Measurements from ENCODE around the gene CNPY2. TPM values are rescaled to one million over a fixed set of nuclear protein-coding genes. Genes with fewer than 3 reads are reported as not detected.
"Not testable (repeated sequence)": the region's sequence is repeated elsewhere in the genome, so short reads cannot be mapped to it uniquely, and the experiment has no call there.

CNPY2 gene
- total RNA-seq, 2 experiments from 2014 or later = 81.0 to 81.7 TPM

DNA sequence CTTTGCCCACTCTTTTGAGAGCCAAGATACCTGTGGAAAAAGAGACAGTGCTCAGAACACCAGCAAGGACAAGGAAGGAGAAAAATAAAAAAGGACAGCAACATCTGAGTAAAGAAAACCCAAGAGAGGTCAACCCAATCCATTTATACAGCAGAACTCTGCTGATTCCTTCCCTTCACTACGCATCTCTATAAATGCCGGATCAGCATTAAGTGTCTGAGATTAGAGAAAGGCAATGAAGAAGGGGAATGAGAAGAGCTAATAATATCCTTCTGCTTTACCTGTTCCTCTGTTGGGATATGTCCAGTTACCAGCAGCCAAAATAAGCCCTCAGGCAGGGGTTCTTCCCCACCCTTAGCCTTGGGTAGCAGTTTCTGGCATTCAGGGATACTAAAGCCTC is 33.2 kb downstream of the CNPY2 start:
- intact Hi-C loops (cut with micrococcal nuclease) = no loop called here
- ATAC-seq (no peak), DNase-seq (no peak)
- no peaks in the 10 kb centered on the region for H3K9me3 Mint-ChIP-seq
- peaks cover 6% of the 10 kb centered on the region for H3K4me1 Mint-ChIP-seq (ENCODE audit: low read depth)
- peaks cover 44% of the 10 kb centered on the region for H3K36me3 Mint-ChIP-seq (ENCODE audit: low read depth)
- H3K4me3 Mint-ChIP-seq = no peak overlapping the region
- no peaks in the 10 kb centered on the region for H3K27me3 Mint-ChIP-seq
- POLR2A ChIA-PET = interaction anchor here (2.0 kb wide), 1 partner anchor 12 kb away, joined by 6 read pairs; no protein-coding TSS in a partner anchor
- TF ChIP-seq, protein P1, sequence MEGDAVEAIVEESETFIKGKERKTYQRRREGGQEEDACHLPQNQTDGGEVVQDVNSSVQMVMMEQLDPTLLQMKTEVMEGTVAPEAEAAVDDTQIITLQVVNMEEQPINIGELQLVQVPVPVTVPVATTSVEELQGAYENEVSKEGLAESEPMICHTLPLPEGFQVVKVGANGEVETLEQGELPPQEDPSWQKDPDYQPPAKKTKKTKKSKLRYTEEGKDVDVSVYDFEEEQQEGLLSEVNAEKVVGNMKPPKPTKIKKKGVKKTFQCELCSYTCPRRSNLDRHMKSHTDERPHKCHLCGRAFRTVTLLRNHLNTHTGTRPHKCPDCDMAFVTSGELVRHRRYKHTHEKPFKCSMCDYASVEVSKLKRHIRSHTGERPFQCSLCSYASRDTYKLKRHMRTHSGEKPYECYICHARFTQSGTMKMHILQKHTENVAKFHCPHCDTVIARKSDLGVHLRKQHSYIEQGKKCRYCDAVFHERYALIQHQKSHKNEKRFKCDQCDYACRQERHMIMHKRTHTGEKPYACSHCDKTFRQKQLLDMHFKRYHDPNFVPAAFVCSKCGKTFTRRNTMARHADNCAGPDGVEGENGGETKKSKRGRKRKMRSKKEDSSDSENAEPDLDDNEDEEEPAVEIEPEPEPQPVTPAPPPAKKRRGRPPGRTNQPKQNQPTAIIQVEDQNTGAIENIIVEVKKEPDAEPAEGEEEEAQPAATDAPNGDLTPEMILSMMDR (IDR thresholded peaks at IDR 0.05) = no peak
- CTCF ChIA-PET = interaction anchor here (1.1 to 1.8 kb wide), 2 partner anchors 182 to 232 kb away, joined by 3 to 4 read pairs; no protein-coding TSS in a partner anchor
- no peak overlapping the region for H3K27ac Mint-ChIP-seq

DNA sequence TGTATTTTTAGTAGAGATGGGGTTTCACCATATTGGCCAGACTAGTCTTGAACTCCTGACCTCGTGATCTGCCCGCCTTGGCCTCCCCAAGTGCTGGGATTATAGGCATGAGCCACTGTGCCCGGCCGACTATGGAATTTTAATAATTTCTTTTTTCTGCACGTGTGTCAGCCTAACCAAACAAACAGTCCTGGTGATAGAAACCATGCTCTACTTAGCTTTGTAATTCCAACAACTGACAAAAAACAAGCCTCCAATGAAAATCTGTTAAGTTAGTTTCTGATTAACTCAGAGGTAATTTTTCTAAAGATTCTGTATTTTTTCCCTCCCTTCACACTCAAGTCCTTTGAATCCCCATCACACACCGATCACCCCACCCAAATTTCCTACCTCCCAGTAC is 33.8 kb downstream of the CNPY2 start:
- Mint-ChIP-seq H3K4me1 (ENCODE audit: low read depth) (peaks cover 6% of the 10 kb centered on the region), H3K36me3 (ENCODE audit: low read depth) (peaks cover 44% of the 10 kb centered on the region), H3K27me3 (no peaks in the 10 kb centered on the region), H3K9me3 (no peaks in the 10 kb centered on the region), H3K4me3 (no peak overlapping the region), H3K27ac (no peak overlapping the region)
- TF ChIP-seq, protein P1 (IDR thresholded peaks at IDR 0.05) = no peak
- ChIA-PET POLR2A (interaction anchor here (2.0 kb wide), 1 partner anchor 11 kb away, joined by 6 read pairs; no protein-coding TSS in a partner anchor), CTCF (interaction anchor here (1.0 kb wide), 1 partner anchor 24 kb away, joined by 3 read pairs; the partner anchor contains the start of gene ANKRD52)
- ATAC-seq = no peak
- intact Hi-C loops (cut with micrococcal nuclease) = no loop called here
- DNase-seq = no peak

DNA sequence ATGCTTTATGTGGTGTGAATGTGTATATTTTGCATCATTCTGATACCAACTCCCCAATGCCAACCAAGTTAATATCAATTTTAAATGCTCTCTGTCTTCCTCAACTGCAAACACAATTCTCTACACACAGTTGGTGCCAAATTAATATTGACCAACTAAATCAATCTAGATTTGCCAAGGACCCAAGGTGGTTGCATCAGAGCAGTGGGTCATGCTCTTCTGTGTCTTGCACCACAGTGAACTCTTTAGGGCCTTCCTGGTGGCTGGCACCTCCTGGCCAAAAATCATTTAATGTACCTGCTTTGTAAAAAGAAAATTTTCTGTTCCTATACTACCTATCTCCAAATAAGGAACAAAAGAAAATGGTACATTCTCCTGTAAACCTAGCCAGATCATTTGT is 34.9 kb downstream of the CNPY2 start:
- intact Hi-C loops (cut with micrococcal nuclease) = no loop called here
- Mint-ChIP-seq H3K4me3 (no peak overlapping the region), H3K27ac (no peak overlapping the region), H3K36me3 (ENCODE audit: low read depth) (peaks cover 38% of the 10 kb centered on the region), H3K27me3 (no peaks in the 10 kb centered on the region), H3K4me1 (ENCODE audit: low read depth) (peaks cover 2% of the 10 kb centered on the region), H3K9me3 (no peaks in the 10 kb centered on the region)
- TF ChIP-seq, protein P1 (IDR thresholded peaks at IDR 0.05) = no peak
- no peak for ATAC-seq
- DNase-seq = no peak
- ChIA-PET POLR2A (interaction anchor here (1.0 to 1.3 kb wide), 2 partner anchors 8 to 12 kb away, joined by 3 to 4 read pairs; no protein-coding TSS in a partner anchor), CTCF (no interaction called here)

DNA sequence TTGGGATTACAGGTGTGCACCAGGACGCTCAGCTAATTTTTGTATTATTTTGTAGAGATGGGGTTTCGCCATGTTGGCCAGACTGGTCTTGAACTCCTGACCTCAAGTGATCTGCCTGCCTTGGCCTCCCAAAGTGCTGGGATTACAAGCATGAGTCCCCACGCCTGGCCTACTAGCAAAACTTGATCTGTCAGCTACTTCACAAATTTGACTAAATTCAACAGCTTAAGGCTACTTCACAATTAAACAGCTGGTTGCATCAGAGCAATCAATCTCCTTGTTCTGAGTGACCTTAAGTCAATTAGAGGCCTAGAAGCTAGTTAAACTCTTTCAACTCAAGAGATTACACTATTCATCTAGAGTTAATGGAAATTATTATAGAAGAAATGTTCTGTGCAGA is 36.9 kb downstream of the CNPY2 start:
- H3K4me1 Mint-ChIP-seq (ENCODE audit: low read depth) = peaks cover 2% of the 10 kb centered on the region
- CTCF ChIA-PET = interaction anchor here (0.6 to 1.1 kb wide), 3 partner anchors 21 to 74 kb away, joined by 3 to 4 read pairs (median 3); partner anchors contain the start of gene ANKRD52
- H3K27me3 Mint-ChIP-seq = no peaks in the 10 kb centered on the region

DNA sequence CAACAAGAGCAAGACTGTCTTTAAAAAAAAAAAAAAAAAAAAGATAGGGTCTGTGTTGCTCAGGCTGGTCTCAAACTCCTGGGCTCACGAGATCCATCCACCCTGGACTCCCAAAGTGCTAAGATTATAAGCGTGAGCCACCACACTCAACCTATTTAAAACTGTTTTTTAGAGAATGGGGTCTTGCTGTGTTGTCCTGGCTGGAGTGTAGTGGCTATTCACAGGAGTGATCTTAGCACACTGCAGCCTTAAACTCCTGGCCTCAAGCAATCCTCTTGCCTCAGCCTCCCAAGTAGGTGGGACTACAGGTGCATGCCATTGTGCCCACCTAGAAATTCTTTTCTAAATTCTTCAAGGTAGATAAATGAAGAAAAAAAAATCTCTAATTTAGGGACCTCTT is 41.5 kb downstream of the CNPY2 start:
- ChIA-PET POLR2A (no interaction called here), CTCF (no interaction called here)

More for the DNA sequence above, 36.9 kb downstream of the CNPY2 start:
- TF ChIP-seq, protein P1 (IDR thresholded peaks at IDR 0.05) = no peak
- ATAC-seq (no peak), DNase-seq (no peak)
- POLR2A ChIA-PET = interaction anchor here (0.5 to 0.7 kb wide), 2 partner anchors 128 to 241 kb away, joined by 3 read pairs; no protein-coding TSS in a partner anchor
- Mint-ChIP-seq H3K36me3 (ENCODE audit: low read depth) (peaks cover 42% of the 10 kb centered on the region), H3K4me3 (no peak overlapping the region), H3K27ac (no peak overlapping the region), H3K9me3 (no peaks in the 10 kb centered on the region)
- intact Hi-C loops (cut with micrococcal nuclease) = no loop called here

DNA sequence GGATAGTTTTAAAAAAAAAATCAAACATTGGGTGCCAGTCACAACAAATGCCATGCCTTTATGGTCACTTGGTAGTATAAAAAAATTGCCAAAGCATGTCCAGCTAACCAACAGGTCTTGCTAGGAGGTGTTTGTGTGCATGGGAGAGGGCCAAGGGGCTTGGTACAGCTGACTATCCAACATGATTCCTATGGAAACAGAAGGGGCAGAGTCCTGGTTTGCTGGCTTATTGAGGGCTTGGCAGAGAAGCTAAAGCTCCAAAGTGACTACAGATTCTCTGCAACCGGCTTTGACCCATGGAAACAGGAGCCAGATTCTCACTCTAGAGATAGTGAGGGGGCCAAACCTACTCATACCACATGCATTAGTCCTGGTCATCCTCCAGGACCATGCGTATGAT is 43.3 kb downstream of the CNPY2 start:
- H3K27me3 Mint-ChIP-seq; ATAC-seq; DNase-seq; intact Hi-C loops (cut with micrococcal nuclease); H3K4me1 Mint-ChIP-seq (ENCODE audit: low read depth); H3K9me3 Mint-ChIP-seq; H3K27ac Mint-ChIP-seq; H3K4me3 Mint-ChIP-seq: not testable (repeated sequence)
- POLR2A ChIA-PET = interaction anchor here (0.9 kb wide), 1 partner anchor 19 kb away, joined by 4 read pairs; no protein-coding TSS in a partner anchor
- peaks cover 37% of the 10 kb centered on the region for H3K36me3 Mint-ChIP-seq (ENCODE audit: low read depth)
- CTCF ChIA-PET = interaction anchor here (1.1 kb wide), 1 partner anchor 83 kb away, joined by 4 read pairs; the partner anchor contains the start of gene SMARCC2

More for the DNA sequence above, 41.5 kb downstream of the CNPY2 start:
- intact Hi-C loops (cut with micrococcal nuclease) = no loop called here
- Mint-ChIP-seq H3K4me3 (no peak overlapping the region), H3K36me3 (ENCODE audit: low read depth) (peaks cover 46% of the 10 kb centered on the region), H3K27ac (no peak overlapping the region), H3K9me3 (no peaks in the 10 kb centered on the region), H3K27me3 (no peaks in the 10 kb centered on the region), H3K4me1 (ENCODE audit: low read depth) (no peaks in the 10 kb centered on the region)
- DNase-seq (no peak), ATAC-seq (no peak)
- TF ChIP-seq, protein P1 (IDR thresholded peaks at IDR 0.05) = no peak
